Muscle of arm (tissue), 12 donors: ENCODE results near the gene TPMT. TPM values are rescaled to one million over a fixed set of nuclear protein-coding genes. Genes with fewer than 3 reads are reported as not detected.
"Not testable (repeated sequence)": the region's sequence is repeated elsewhere in the genome, so short reads cannot be mapped to it uniquely, and the experiment has no call there.

Experiments
- DNase-seq: peaks from one replicate; pipeline ENCODE4 v3.0.0-alpha.2; 2013
- polyA plus RNA-seq, 12 donors: library from polyadenylated mRNA; unstranded; fragments of 120-200 nt; gene quantifications; one replicate each; pipeline ENCODE4 v1.2.1, GENCODE V29; 2013; ENCODE audit not compliant: insufficient read length in 12 of 12

Gene TPMT
- polyA plus RNA-seq, 12 donors = 5.0 to 8.7 (median 6.5) TPM; not detected in 1

DNA sequence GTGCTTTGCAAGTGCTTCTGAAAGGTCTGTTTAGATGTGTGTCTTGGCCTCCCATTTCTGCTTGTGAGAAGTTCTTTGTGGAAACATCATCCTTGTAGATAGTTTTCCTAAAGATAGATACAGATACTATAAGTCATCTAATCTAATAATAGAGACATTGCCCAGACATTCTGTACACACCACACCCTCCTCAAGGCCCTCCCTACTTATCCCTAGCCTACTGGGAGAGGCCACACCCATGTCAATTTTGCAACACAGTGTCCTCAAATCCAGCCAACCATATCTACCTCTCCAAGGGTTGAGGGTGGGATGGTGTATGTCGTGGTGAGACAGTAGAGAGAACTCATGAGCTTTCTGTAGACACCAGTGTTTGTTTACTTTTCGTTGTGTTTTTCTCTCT lies 6.6 kb upstream of the TPMT start:
- DNase-seq = no peak

DNA sequence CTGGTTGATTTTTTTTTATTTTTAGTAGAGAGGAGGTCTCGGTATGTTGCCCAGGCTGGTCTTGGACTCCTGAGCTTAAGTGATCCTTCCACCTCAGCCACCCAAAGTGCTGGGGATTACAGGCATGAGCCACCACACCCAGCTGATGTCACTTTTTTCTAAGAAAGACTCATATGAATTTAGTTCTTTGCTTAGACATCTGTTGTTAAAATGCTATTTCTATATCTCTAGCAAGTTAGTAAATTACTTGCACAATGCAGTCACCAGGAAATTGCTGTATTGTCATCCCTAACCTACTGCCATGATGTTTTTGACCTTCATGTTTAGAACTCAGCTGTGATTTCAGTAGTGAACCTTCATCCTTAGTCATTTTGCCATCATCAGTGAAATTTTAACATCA lies 6.0 kb upstream of the TPMT start:
- DNase-seq = no peak

DNA sequence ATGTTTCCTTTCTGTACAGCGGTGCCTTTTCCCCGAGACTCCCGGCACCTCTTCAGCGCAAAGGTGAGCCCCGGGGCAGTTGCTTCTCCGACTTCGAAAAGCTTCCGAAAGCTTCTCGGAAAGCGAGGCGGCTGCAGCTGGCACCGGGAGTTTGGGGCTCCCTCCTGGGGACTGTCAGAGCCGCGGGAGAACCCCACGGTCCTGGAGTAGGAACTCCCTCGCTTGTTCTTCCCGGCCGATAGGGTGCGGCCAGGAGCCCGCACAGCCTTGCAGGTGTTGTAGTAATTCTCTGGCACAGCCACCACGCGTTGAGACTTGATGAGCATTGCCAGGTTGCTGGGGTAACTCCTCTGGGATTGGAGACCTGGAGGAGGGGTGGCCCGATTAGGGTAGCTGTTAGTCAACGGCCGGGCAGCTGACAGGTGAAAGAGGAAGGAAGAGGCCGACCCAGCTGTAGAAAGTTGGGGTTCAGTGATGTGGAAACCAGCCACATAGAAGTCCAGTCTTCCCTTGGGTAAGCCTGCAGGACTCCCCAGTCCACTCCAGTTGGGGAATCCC lies 1.1 kb upstream of the TPMT start:
- DNase-seq = peak; percentile 18

DNA sequence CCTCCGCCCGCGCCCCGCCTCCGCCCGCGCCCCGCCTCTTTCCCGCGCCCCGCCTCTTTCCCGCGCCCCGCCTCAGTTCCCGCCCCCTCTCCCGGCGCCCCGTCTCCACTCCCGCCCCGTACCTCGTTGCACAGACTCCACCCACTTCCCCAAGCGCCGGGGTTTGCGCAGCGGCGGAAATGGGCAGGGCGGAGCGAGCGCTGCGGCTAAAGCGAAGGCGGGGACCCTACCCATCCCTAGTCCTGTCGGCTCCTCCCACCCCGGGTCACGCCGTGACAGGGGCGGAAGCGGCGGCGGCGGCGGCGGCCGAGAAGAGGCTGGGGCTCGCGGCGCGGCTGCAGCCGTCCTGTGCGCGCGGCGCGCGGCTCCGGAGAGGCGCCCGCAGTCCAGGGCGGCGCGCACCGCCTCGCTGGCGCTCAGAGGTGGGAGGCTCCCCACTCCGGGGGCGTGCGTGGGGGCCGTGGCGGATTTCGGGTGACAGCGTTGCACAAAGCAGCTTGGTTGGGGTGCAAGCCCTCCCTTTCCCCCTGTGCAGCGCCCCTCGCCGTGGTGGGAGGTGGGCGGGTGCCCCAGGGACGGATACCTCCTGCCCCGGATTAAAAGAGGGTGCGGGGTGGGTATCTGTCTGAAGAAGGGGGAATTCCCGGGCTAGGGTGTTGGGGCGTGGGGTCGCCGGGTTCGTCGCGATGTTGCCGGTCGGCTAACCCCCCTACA lies 430 bp upstream of the TPMT start, which contains the start of gene KDM1B:
Gene KDM1B (plus strand): TSS at position 273 of the 714 bp plus-strand sequence. CDS start 4,474 bp downstream, outside the sequence.
- DNase-seq = peak; percentile 97

DNA sequence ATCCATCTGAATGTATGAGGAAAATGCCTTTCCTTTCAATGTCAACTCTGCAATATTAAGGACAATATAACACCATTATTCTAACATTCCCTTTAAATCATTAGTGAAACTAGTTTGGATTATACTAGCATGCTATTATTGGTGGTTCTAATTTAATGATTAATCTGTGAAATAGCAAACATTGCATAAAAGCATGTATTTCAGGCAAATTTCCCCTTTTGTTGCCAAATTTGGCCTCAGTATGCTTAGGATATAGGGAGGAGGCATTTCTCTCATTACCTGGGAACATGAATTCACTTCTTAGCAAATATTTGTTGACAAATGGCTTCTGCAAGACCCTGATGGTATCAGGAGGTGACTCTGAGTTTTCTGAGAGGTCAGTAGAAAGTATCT lies 1.6 kb downstream of the TPMT start:
- no peak for DNase-seq

GRCh38 chr6:18151801-18152200 lies 3.1 kb downstream of the TPMT start:
- DNase-seq = no peak

GRCh38 chr6:18151391-18151790 lies 3.5 kb downstream of the TPMT start:
- not testable (repeated sequence) for DNase-seq

DNA sequence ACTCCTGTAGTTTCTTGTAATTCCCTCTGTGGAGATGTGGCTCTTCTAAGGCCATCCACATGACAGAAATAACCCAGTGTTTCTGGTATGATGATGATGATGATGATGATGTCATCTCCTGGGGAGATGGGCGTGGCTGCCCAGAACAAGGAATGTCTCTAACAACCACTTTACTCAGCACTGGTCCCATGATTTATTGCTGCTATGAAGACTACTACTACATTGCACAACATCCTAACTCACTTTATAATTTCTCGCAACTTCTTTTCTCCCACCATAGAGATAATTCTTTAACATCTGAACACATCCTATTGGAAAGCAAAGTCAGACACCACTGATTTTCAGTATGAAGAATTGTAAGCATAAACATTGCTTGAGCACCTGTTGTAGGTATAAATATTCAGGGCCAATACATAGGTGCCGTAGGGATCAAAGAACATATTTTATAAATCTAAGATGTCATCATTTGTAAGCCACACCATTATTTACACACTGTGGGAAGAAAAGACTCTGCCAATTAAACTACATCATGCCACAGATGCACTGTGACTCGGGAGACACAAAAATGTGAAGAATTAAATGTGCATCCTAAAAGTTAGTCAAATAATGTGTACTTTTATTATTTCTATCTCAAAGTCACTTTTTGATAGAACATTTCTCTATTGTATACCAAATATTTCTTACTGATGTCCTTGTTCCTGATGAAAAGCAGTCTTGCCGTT lies 6.4 kb downstream of the TPMT start:
- DNase-seq = no peak

GRCh38 chr6:18147616-18148015 lies 7.3 kb downstream of the TPMT start:
- no peak for DNase-seq

DNA sequence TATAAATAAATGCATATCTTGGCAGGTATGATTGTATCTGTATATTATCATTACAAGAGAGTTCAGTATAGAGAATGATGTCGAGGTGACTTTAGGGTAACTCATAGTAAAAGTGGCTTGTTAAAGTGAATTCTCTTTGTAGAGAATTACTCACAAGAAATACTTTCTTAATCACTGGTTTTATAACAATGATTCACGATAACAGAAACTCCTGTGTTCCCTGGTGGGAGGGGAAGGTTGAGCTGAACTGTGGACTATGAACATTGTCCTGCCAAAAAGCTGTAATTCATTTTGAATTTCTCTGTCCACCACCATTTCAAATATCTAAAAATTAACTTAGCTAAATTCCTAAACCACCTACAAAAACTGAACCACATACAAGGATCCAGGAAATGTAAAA lies 7.7 kb downstream of the TPMT start:
- no peak for DNase-seq

DNA sequence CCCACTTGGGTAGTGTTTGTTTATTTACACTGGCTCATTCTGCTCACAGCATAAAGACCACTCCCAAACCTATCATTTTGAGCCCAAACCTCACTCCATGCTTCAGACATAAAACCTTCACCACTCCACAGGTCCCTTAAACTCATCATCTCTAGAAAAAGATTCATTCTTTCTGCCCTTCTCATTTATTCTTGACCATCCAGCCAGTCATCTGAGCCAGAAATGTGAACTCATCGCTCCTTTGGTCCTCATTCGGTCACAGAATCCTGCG lies 12.4 kb downstream of the TPMT start:
- DNase-seq = no peak

DNA sequence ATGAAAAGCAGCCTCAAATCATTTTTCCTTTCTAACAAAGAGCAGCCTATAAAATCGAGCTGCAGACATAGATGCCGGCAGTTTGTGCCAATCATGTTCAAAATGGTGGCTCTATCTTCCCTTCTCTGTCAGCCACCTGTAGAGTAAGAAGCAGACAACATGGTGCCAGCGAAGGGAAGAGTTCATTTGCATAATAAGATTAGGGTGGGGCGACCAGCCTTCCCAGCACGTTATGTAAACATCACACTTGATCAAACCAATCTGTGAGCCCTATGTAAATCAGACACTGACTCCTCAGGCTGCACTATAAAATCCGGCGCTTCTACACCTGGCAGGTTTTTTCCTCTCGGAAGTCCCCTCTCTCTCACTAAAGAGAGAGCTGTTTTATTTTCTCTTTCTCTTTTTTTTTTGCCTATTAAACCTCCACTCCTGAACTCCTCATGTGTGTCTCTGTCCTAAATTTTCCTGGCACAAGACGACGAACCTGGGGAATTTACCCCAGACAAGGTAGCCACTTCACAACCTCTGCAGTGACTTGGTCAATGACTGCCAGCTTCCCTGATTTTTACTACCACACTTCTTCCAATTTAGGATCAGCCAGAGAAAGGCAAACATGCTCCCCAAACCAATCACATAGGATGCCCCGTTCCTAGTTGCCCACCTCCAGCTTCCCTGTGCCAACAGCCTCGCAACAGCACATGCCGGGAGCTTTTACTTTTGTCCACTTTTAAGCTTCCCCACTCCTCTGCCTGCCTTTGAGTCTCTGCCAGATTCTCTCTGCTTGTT lies 12.9 kb downstream of the TPMT start:
- DNase-seq = no peak

DNA sequence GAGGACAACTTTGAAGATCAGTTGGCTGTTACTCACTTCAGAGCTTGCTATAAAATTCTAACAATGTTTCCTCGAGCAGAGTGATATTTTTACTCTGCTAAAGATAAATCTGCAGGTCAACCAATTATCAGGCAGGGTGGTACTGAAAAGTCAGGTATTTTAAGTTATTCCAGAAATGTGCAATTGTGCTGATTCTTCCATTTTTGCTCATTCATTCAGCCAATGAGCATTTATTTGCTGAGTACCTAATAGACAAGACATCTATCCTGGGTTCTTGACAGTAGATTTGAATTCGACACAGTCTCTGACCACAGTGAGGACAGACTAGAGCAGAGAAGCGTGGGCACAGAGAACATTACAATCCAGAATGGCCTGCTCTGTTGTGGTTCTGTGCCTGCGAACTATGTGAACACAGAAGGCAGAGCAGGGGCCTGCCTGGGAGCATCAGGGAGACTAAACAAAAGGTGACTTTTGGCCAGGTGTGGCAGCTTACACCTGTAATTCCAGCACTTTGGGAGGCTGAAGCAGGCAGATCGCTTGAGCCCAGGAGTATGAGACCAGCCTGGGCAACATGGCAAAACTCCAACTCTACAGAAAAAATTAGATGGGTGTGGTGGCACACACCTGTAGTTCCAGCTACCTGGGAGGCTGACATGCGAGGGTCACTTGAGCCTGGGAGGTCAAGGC lies 14.8 kb downstream of the TPMT start:
- DNase-seq = no peak

DNA sequence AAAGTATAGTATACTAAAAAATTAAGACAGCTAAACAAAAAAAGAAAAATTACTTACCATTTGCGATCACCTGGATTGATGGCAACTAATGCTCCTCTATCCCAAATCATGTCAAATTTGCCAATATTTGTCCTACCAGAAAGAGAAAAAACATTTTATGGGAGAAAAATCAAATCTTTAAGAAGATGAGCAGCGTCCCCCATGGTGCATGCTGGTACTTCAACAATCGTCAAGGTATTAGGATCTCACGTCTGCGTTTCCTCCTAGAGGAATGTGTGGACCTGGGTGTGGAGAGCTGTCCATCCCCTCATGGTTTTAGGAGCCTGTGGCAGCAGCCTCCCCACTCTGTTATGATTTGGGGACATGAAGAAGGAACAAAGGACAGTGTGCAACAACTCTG lies 16.0 kb downstream of the TPMT start:
- DNase-seq = no peak

DNA sequence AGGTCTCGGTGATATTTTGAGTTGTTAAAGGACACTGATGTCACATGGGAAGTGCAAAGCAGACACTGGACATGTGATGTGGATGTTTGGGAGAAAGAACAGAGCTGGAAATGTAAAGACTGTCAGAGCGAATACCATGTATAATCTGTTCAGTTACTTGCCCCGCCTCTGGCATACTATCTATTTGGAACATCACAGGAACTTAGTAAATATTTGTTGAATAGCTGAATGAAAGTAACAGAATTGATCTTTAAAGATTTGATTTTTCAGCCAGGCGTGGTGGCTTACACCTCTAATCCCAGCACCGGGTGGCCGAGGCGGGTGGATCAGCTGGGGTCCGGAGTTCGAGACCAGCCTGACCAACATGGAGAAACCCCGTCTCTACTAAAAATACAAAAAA lies 18.6 kb downstream of the TPMT start:
- DNase-seq = no peak

- no peak for DNase-seq
These were observed 19.7 kb downstream of the TPMT start for GRCh38 chr6:18135171-18135570.

- no peak for DNase-seq
These were observed 22.5 kb downstream of the TPMT start for GRCh38 chr6:18132346-18132745.

DNA sequence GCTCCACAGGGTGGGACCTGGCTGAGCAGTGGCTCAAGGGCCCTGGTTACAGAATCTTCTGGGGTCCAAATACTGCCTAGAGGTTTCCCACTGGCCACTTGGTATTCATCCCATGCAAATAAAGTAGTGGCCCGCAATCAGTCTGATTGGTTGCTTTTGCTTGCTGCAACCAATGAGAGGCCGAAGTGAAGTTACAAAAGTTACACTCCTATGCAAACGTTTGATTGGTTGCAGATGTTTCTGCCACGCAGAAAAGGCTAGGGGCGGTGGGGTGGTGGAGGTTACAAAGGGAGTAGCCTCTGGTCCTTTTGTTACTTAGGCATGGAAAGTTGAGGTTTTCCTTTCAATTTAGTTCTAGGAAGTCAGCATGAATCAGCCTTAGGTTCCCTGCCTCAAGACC lies 28.8 kb downstream of the TPMT start:
- no peak for DNase-seq

- DNase-seq = peak; percentile 89
These were observed 32.5 kb downstream of the TPMT start, which contains the start of gene NHLRC1 for GRCh38 chr6:18122128-18123093. Gene NHLRC1, minus strand, starts transcription at chr6:18122677. Its CDS starts 71 bp downstream, at chr6:18122606.

GRCh38 chr6:18121580-18122127 lies 33.2 kb downstream of the TPMT start:
- no peak for DNase-seq
